Measurements from ENCODE around the gene OSM. TPM values are rescaled to one million over a fixed set of nuclear protein-coding genes. Genes with fewer than 3 reads are reported as not detected.

Gene OSM
- total and polyA plus RNA-seq, 2 donors (not counting 3 experiments of a cell fraction or from before 2014, with no cell fraction given): not detected

GRCh38 chr22:30239488-30240405 is 26.9 kb downstream of the OSM start:
- intact Hi-C loops (cut with micrococcal nuclease): no loop called here
- Histone ChIP-seq H3K36me3 (ENCODE audit: control insufficient read depth in 2 of 2, extremely low read depth in 1 of 2, insufficient read depth in 2 of 2, low read length in 2 of 2) (no peaks in the 10 kb centered on the region), H2AFZ (ENCODE audit: low read depth, low read length) (no peak overlapping the region), H3K9me3 (replicated peaks; ENCODE audit: control insufficient read depth, insufficient read depth, low read length) (no peaks in the 10 kb centered on the region), H3K27me3 (ENCODE audit: control insufficient read depth in 2 of 2, insufficient read depth in 2 of 2, low read length in 2 of 2) (peaks cover 8 to 12% of the 10 kb centered on the region in 2 experiments), H3K4me2 (ENCODE audit: insufficient read depth, low read length) (no peak overlapping the region), H3K9ac (replicated peaks; ENCODE audit: extremely low read depth, insufficient read depth, low read length) (no peak overlapping the region), H3K4me1 (ENCODE audit: control insufficient read depth, extremely low read depth, insufficient read depth, low read length) (no peaks in the 10 kb centered on the region), H4K20me1 (replicated peaks; ENCODE audit: control insufficient read depth, extremely low read depth, insufficient read depth, low read length) (no peaks in the 10 kb centered on the region), H3K4me3 (replicated peaks in 1 of 3; ENCODE audit: insufficient read depth in 1 of 3, low read depth in 1 of 3, low read length in 3 of 3) (no peak overlapping the region), H3K9me1 (replicated peaks; ENCODE audit: control insufficient read depth, extremely low read depth, insufficient read depth, low read length) (no peaks in the 10 kb centered on the region), H3K27ac (ENCODE audit: insufficient read depth, low read depth, low read length) (no peak overlapping the region), H3K79me2 (ENCODE audit: control insufficient read depth, insufficient read depth, low read length) (no peaks in the 10 kb centered on the region)
- FAIRE-seq (no peak), DNase-seq (ENCODE audit: low read depth, low spot score) (no peak)
- ChIA-PET CTCF (no interaction called here), POLR2A (no interaction called here)
- no TSS peak for BruUV-seq (replicated peaks)
- dilution Hi-C loops (cut with MboI; ENCODE audit: extremely low pct_ligation_motif_present, low sequenced_read_pairs): no loop called here
- no peak for TF ChIP-seq MYC (IDR thresholded peaks at IDR 0.05; ENCODE audit: low read depth, low read length)
- TF ChIP-seq EZH2 (IDR thresholded peaks at IDR 0.05; ENCODE audit: borderline replicate concordance, low read depth, low read length, severe bottlenecking): no peak

- Histone ChIP-seq H3K79me2 (ENCODE audit: control insufficient read depth, insufficient read depth, low read length) (no peaks in the 10 kb centered on the region), H3K4me2 (ENCODE audit: insufficient read depth, low read length) (no peak overlapping the region), H3K4me3 (replicated peaks in 1 of 3; ENCODE audit: insufficient read depth in 1 of 3, low read depth in 1 of 3, low read length in 3 of 3) (no peak overlapping the region), H4K20me1 (replicated peaks; ENCODE audit: control insufficient read depth, extremely low read depth, insufficient read depth, low read length) (no peaks in the 10 kb centered on the region), H3K9me3 (replicated peaks; ENCODE audit: control insufficient read depth, insufficient read depth, low read length) (no peaks in the 10 kb centered on the region), H3K9ac (replicated peaks; ENCODE audit: extremely low read depth, insufficient read depth, low read length) (no peak overlapping the region), H3K36me3 (ENCODE audit: control insufficient read depth in 2 of 2, extremely low read depth in 1 of 2, insufficient read depth in 2 of 2, low read length in 2 of 2) (no peaks in the 10 kb centered on the region), H2AFZ (ENCODE audit: low read depth, low read length) (no peak overlapping the region), H3K9me1 (replicated peaks; ENCODE audit: control insufficient read depth, extremely low read depth, insufficient read depth, low read length) (no peaks in the 10 kb centered on the region), H3K27me3 (ENCODE audit: control insufficient read depth in 2 of 2, insufficient read depth in 2 of 2, low read length in 2 of 2) (peaks cover 11 to 15% of the 10 kb centered on the region in 2 experiments), H3K4me1 (ENCODE audit: control insufficient read depth, extremely low read depth, insufficient read depth, low read length) (no peaks in the 10 kb centered on the region), H3K27ac (ENCODE audit: insufficient read depth, low read depth, low read length) (no peak overlapping the region)
- dilution Hi-C loops (cut with MboI; ENCODE audit: extremely low pct_ligation_motif_present, low sequenced_read_pairs) (no loop called here), intact Hi-C loops (cut with micrococcal nuclease) (no loop called here)
- CTCF ChIA-PET: interaction anchor here (1.7 to 2.0 kb wide), 2 partner anchors 12 to 17 kb away, joined by 4 to 7 read pairs; no protein-coding TSS in a partner anchor
- TF ChIP-seq FOS (IDR thresholded peaks at IDR 0.05; ENCODE audit: borderline replicate concordance, insufficient read depth, low read length): no peak
- TF ChIP-seq MYC (IDR thresholded peaks at IDR 0.05; ENCODE audit: low read depth, low read length): no peak
- no peak for TF ChIP-seq EZH2 (IDR thresholded peaks at IDR 0.05; ENCODE audit: borderline replicate concordance, low read depth, low read length, severe bottlenecking)
- no peak for TF ChIP-seq JUN (IDR thresholded peaks at IDR 0.05; ENCODE audit: borderline replicate concordance, insufficient read depth, insufficient read length, low read depth)
- no peak for TF ChIP-seq POLR2AphosphoS5 (IDR thresholded peaks at IDR 0.05; ENCODE audit: insufficient read depth, low read depth, low read length)
- no peak for TF ChIP-seq CTCF (IDR thresholded peaks at IDR 0.05; ENCODE audit: extremely low read depth in 1 of 2, insufficient read depth in 1 of 2, low read depth in 1 of 2, low read length in 2 of 2)
- DNase-seq (ENCODE audit: low read depth, low spot score) (no peak), FAIRE-seq (no peak)
- POLR2A ChIA-PET: no interaction called here
- BruUV-seq (replicated peaks): no TSS peak
Observed at GRCh38 chr22:30238661-30239487, 27.8 kb downstream of the OSM start.

All from endothelial cell of umbilical vein (primary cell).